ENCODE results near the gene PRDM4. TPM values are rescaled to one million over a fixed set of nuclear protein-coding genes. Genes with fewer than 3 reads are reported as not detected.

The PRDM4 gene
- total RNA-seq, 1 experiment from 2014 or later = 25.2 TPM

DNA sequence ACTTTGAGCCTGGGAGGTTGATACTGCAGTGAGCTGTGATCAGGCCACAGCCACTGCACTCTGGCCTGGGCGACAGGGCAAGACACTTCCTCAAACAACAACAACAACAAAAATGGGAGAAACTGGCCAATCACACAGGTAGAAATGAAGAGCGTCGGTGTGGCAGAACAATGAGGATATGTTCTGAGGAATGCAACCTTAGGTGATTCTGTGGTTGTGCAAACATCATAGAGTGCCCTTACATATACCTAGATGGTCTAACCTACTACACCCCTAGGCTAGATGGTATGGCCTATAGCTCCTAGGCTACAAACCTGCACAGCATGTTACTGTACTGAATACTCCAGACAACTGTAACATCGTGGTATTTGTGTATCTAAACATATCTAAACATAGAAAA is 3.7 kb upstream of the PRDM4 start:
- no peak overlapping the region for H3K27ac Mint-ChIP-seq (ENCODE audit: unreplicated experiment)
- H3K4me3 Mint-ChIP-seq (ENCODE audit: low read depth, unreplicated experiment) = no peak overlapping the region
- H3K27me3 Mint-ChIP-seq (ENCODE audit: unreplicated experiment) = peaks cover 17% of the 10 kb centered on the region
- no peaks in the 10 kb centered on the region for H3K9me3 Mint-ChIP-seq (ENCODE audit: low read depth, unreplicated experiment)
- H3K36me3 Mint-ChIP-seq (ENCODE audit: insufficient read depth, unreplicated experiment) = peaks cover 21% of the 10 kb centered on the region
- intact Hi-C loops (cut with micrococcal nuclease; ENCODE audit: unreplicated experiment) = no loop called here
- no TSS peak for BruUV-seq (replicated peaks)
- H3K4me1 Mint-ChIP-seq (ENCODE audit: low read depth, unreplicated experiment) = no peaks in the 10 kb centered on the region
- TF ChIP-seq CTCF (IDR thresholded peaks at IDR 0.05; ENCODE audit: unreplicated experiment) = no peak
- no peak for DNase-seq
- CTCF ChIA-PET = no interaction called here

DNA sequence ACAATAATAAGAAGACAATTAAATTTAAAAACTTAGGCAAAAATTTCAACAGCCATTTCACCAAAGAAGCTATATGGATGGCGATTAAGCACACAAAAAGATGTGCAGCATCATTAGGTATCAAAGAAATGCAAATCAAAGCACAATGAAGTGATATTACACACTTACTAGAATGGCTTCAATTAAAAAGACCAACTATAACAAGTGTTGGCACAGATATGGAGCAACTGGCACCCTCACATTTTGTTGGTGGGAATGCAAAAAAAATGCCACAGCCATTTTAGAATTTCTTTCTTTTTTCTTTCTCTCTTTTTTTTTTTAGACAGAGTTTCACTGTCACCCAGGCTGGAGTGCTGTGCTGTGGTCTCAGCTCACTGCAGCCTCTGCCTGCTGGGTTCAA is 1.9 kb upstream of the PRDM4 start:
- CTCF ChIA-PET = no interaction called here
- TF ChIP-seq CTCF (IDR thresholded peaks at IDR 0.05; ENCODE audit: unreplicated experiment) = no peak
- DNase-seq = no peak
- Mint-ChIP-seq H3K36me3 (ENCODE audit: insufficient read depth, unreplicated experiment) (peaks cover 25% of the 10 kb centered on the region), H3K27me3 (ENCODE audit: unreplicated experiment) (peaks cover 17% of the 10 kb centered on the region), H3K9me3 (ENCODE audit: low read depth, unreplicated experiment) (no peaks in the 10 kb centered on the region), H3K4me3 (ENCODE audit: low read depth, unreplicated experiment) (no peak overlapping the region), H3K4me1 (ENCODE audit: low read depth, unreplicated experiment) (peaks cover 8% of the 10 kb centered on the region), H3K27ac (ENCODE audit: unreplicated experiment) (no peak overlapping the region)
- no TSS peak for BruUV-seq (replicated peaks)
- intact Hi-C loops (cut with micrococcal nuclease; ENCODE audit: unreplicated experiment) = no loop called here

- no peak for DNase-seq
- intact Hi-C loops (cut with micrococcal nuclease; ENCODE audit: unreplicated experiment) = loop anchor here (2.0 kb wide), 1 partner anchor 123 kb away; no protein-coding TSS in a partner anchor
- TF ChIP-seq CTCF (IDR thresholded peaks at IDR 0.05; ENCODE audit: unreplicated experiment) = no peak
- Mint-ChIP-seq H3K27ac (ENCODE audit: unreplicated experiment) (peak overlapping the region; percentile 70), H3K27me3 (ENCODE audit: unreplicated experiment) (peaks cover 3% of the 10 kb centered on the region), H3K36me3 (ENCODE audit: insufficient read depth, unreplicated experiment) (peaks cover 30% of the 10 kb centered on the region), H3K9me3 (ENCODE audit: low read depth, unreplicated experiment) (no peaks in the 10 kb centered on the region), H3K4me1 (ENCODE audit: low read depth, unreplicated experiment) (peaks cover 8% of the 10 kb centered on the region), H3K4me3 (ENCODE audit: low read depth, unreplicated experiment) (peak overlapping the region; percentile 85)
- no TSS peak for BruUV-seq (replicated peaks)
- CTCF ChIA-PET = no interaction called here
Measured at GRCh38 chr12:107761502-107761904, 566 bp upstream of the PRDM4 start.

DNA sequence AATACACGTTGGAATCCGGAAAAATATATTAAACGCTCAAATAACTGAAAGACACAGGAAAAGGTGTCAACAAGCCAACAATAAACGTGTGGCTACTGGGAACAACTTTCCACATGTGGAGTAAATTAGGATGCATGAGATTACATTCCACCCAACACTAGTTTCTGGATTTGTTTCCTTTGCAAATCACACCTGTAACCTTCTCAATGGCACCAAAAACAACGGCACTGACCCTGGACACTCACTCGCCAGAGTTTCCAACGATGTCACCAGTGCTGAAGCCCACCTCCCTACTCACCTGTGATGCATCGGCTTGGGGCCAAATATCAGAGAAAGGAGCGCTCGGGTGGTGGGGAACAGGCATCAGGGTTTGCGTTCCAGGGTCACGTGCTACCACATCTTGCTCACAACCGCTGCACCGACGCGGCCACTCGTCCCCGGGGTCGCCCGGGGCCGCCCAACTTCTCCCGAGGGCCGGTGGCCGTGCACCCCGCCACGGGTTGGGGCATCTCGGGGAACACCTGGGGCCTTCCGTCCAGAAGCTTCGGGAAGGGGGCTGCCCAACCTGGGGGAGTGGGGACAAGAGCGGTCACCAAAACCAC is 629 bp downstream of the PRDM4 start:
- Mint-ChIP-seq H3K4me1 (ENCODE audit: low read depth, unreplicated experiment) (peaks cover 8% of the 10 kb centered on the region), H3K4me3 (ENCODE audit: low read depth, unreplicated experiment) (peak overlapping the region; percentile 85), H3K27ac (ENCODE audit: unreplicated experiment) (peak overlapping the region; percentile 68), H3K36me3 (ENCODE audit: insufficient read depth, unreplicated experiment) (peaks cover 34% of the 10 kb centered on the region), H3K9me3 (ENCODE audit: low read depth, unreplicated experiment) (no peaks in the 10 kb centered on the region), H3K27me3 (ENCODE audit: unreplicated experiment) (no peaks in the 10 kb centered on the region)
- DNase-seq = peak; percentile 29
- no TSS peak for BruUV-seq (replicated peaks)
- intact Hi-C loops (cut with micrococcal nuclease; ENCODE audit: unreplicated experiment) = loop anchor here (2.0 kb wide), 1 partner anchor 124 kb away; no protein-coding TSS in a partner anchor
- no peak for TF ChIP-seq CTCF (IDR thresholded peaks at IDR 0.05; ENCODE audit: unreplicated experiment)
- CTCF ChIA-PET = interaction anchor here (0.6 to 0.7 kb wide), 2 partner anchors 84 to 89 kb away, joined by 4 to 5 read pairs; no protein-coding TSS in a partner anchor
